ENCODE results near the gene ALG12. TPM values are rescaled to one million over a fixed set of nuclear protein-coding genes. Genes with fewer than 3 reads are reported as not detected.

Gene ALG12
- total and polyA plus RNA-seq, 2 of the 13 experiments (the other 11 are each of a cell fraction or from before 2014, with no cell fraction given): 7.8 to 15.8 TPM

DNA sequence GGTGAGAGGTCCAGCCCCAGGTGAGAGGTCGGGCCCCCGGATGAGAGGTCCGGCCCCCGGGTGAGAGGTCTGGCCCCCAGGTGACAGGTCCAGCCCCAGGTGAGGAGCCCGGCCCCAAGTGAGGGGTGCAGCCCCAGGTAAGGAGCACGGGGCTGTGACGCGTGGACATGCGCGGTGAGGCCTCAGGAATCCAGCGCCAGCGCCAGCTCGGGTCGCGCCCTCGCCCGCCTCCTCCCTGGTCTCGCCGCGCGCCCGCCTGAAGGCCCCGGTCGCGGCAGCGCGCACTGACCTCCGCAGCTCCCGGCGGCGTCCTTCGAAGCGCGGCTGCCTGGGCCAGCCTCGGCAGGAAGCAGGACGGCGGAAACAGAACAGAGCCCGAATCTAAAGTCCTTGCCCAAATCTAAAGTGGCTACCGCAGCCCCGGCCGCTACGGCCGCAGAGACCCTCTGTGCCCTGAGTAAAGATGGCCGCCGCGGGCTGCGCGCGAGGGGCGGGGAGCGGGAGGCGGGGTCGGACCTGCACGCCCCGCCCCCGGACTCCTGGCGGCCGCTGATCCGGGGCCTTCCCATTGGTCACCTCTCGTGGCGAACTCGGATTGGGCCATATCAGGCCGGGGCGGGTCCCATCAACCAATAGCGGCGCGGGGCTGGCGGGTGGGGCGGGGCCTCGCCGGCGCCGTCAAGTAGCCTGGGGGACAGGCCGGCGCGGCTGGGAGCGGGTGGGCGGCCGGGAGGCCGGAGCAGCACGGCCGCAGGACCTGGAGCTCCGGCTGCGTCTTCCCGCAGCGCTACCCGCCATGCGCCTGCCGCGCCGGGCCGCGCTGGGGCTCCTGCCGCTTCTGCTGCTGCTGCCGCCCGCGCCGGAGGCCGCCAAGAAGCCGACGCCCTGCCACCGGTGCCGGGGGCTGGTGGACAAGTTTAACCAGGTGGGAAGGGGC, at the start of gene ALG12, which contains the start of gene CRELD2 (continued):
- TF ChIP-seq, protein P1, sequence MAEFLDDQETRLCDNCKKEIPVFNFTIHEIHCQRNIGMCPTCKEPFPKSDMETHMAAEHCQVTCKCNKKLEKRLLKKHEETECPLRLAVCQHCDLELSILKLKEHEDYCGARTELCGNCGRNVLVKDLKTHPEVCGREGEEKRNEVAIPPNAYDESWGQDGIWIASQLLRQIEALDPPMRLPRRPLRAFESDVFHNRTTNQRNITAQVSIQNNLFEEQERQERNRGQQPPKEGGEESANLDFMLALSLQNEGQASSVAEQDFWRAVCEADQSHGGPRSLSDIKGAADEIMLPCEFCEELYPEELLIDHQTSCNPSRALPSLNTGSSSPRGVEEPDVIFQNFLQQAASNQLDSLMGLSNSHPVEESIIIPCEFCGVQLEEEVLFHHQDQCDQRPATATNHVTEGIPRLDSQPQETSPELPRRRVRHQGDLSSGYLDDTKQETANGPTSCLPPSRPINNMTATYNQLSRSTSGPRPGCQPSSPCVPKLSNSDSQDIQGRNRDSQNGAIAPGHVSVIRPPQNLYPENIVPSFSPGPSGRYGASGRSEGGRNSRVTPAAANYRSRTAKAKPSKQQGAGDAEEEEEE (CRISPR knock-in tag; IDR thresholded peaks at IDR 0.05; ENCODE audit: borderline replicate concordance): no peak
- TF ChIP-seq, protein P2, sequence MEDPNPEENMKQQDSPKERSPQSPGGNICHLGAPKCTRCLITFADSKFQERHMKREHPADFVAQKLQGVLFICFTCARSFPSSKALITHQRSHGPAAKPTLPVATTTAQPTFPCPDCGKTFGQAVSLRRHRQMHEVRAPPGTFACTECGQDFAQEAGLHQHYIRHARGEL (CRISPR knock-in tag; IDR thresholded peaks at IDR 0.05): no peak
- TF ChIP-seq, protein P3, sequence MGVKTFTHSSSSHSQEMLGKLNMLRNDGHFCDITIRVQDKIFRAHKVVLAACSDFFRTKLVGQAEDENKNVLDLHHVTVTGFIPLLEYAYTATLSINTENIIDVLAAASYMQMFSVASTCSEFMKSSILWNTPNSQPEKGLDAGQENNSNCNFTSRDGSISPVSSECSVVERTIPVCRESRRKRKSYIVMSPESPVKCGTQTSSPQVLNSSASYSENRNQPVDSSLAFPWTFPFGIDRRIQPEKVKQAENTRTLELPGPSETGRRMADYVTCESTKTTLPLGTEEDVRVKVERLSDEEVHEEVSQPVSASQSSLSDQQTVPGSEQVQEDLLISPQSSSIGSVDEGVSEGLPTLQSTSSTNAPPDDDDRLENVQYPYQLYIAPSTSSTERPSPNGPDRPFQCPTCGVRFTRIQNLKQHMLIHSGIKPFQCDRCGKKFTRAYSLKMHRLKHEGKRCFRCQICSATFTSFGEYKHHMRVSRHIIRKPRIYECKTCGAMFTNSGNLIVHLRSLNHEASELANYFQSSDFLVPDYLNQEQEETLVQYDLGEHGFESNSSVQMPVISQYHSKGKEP (CRISPR knock-in tag; IDR thresholded peaks at IDR 0.05): no peak
- TF ChIP-seq, protein P4, sequence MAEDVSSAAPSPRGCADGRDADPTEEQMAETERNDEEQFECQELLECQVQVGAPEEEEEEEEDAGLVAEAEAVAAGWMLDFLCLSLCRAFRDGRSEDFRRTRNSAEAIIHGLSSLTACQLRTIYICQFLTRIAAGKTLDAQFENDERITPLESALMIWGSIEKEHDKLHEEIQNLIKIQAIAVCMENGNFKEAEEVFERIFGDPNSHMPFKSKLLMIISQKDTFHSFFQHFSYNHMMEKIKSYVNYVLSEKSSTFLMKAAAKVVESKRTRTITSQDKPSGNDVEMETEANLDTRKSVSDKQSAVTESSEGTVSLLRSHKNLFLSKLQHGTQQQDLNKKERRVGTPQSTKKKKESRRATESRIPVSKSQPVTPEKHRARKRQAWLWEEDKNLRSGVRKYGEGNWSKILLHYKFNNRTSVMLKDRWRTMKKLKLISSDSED (CRISPR knock-in tag; IDR thresholded peaks at IDR 0.05): no peak
- TF ChIP-seq RAD51 (IDR thresholded peaks at IDR 0.05; ENCODE audit: borderline replicate concordance): no peak
- peak; percentile 66 for TF ChIP-seq SP5 (CRISPR knock-in tag; IDR thresholded peaks at IDR 0.05; ENCODE audit: borderline replicate concordance, low read depth)
- peak; percentile 50; the same call in 1 of the 2 replicates for TF ChIP-seq SMAD1 (CRISPR knock-in tag; IDR thresholded peaks at IDR 0.05; ENCODE audit: borderline replicate concordance, low read depth)
- TF ChIP-seq ETV5 (CRISPR knock-in tag; IDR thresholded peaks at IDR 0.05; ENCODE audit: borderline replicate concordance): no peak; the same call in 1 of the 2 replicates
- no peak; the same call in 1 of the 2 replicates for TF ChIP-seq MIER3 (CRISPR knock-in tag; IDR thresholded peaks at IDR 0.05; ENCODE audit: borderline replicate concordance)
- TF ChIP-seq, protein P5, sequence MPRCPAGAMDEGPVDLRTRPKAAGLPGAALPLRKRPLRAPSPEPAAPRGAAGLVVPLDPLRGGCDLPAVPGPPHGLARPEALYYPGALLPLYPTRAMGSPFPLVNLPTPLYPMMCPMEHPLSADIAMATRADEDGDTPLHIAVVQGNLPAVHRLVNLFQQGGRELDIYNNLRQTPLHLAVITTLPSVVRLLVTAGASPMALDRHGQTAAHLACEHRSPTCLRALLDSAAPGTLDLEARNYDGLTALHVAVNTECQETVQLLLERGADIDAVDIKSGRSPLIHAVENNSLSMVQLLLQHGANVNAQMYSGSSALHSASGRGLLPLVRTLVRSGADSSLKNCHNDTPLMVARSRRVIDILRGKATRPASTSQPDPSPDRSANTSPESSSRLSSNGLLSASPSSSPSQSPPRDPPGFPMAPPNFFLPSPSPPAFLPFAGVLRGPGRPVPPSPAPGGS (CRISPR knock-in tag; IDR thresholded peaks at IDR 0.05): peak; percentile 84; the same call in 1 of the 2 replicates
- TF ChIP-seq YEATS2 (CRISPR knock-in tag; IDR thresholded peaks at IDR 0.05; ENCODE audit: borderline replicate concordance): peak; percentile 45
- TF ChIP-seq, protein P6, sequence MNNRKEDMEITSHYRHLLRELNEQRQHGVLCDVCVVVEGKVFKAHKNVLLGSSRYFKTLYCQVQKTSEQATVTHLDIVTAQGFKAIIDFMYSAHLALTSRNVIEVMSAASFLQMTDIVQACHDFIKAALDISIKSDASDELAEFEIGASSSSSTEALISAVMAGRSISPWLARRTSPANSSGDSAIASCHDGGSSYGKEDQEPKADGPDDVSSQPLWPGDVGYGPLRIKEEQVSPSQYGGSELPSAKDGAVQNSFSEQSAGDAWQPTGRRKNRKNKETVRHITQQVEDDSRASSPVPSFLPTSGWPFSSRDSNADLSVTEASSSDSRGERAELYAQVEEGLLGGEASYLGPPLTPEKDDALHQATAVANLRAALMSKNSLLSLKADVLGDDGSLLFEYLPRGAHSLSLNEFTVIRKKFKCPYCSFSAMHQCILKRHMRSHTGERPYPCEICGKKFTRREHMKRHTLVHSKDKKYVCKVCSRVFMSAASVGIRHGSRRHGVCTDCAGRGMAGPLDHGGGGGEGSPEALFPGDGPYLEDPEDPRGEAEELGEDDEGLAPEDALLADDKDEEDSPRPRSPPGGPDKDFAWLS (CRISPR knock-in tag; IDR thresholded peaks at IDR 0.05; ENCODE audit: borderline replicate concordance): no peak
- peak; percentile 80 for TF ChIP-seq KAT8 (CRISPR knock-in tag; IDR thresholded peaks at IDR 0.05)
- TF ChIP-seq MYNN (CRISPR knock-in tag; IDR thresholded peaks at IDR 0.05; ENCODE audit: low read depth): 0 out of 2 replicates have a peak, but pooled peaks have one; percentile 42
- TF ChIP-seq, protein P7, sequence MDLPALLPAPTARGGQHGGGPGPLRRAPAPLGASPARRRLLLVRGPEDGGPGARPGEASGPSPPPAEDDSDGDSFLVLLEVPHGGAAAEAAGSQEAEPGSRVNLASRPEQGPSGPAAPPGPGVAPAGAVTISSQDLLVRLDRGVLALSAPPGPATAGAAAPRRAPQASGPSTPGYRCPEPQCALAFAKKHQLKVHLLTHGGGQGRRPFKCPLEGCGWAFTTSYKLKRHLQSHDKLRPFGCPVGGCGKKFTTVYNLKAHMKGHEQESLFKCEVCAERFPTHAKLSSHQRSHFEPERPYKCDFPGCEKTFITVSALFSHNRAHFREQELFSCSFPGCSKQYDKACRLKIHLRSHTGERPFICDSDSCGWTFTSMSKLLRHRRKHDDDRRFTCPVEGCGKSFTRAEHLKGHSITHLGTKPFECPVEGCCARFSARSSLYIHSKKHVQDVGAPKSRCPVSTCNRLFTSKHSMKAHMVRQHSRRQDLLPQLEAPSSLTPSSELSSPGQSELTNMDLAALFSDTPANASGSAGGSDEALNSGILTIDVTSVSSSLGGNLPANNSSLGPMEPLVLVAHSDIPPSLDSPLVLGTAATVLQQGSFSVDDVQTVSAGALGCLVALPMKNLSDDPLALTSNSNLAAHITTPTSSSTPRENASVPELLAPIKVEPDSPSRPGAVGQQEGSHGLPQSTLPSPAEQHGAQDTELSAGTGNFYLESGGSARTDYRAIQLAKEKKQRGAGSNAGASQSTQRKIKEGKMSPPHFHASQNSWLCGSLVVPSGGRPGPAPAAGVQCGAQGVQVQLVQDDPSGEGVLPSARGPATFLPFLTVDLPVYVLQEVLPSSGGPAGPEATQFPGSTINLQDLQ (CRISPR knock-in tag; IDR thresholded peaks at IDR 0.05): no peak
- 0 out of 2 replicates have a peak, but pooled peaks have one; percentile 23 for TF ChIP-seq JUN (CRISPR knock-in tag; IDR thresholded peaks at IDR 0.05)
